GM12872 (cell line): Measurements from ENCODE around the gene MCCD1.

ENCODE experiments used
- CTCF ChIP-seq: IDR thresholded peaks from 3 replicates; pipeline ENCODE4 v1.5.1; 2011; ENCODE audit warnings: low read depth, mild to moderate bottlenecking, low read length, moderate library complexity; ENCODE audit not compliant: insufficient read depth

MCCD1 gene

GRCh38 chr6:31545291-31545690 is 16.5 kb downstream of the MCCD1 start:
- no peak for TF ChIP-seq CTCF

- TF ChIP-seq CTCF = peak; percentile 97
These were observed 17.7 kb downstream of the MCCD1 start, which contains the start of gene ATP6V1G2 for GRCh38 chr6:31546339-31546957. Gene ATP6V1G2 (minus strand): TSS chr6:31546608. CDS start chr6:31546559, 49 bp downstream.

- TF ChIP-seq CTCF = no peak
These were observed 18.4 kb downstream of the MCCD1 start, which contains the start of gene NFKBIL1 for GRCh38 chr6:31546958-31547726. Gene NFKBIL1 (plus strand): TSS chr6:31547608. CDS start chr6:31547695, 87 bp downstream.

GRCh38 chr6:31547727-31548543 is 19.2 kb downstream of the MCCD1 start:
- no peak for TF ChIP-seq CTCF

GRCh38 chr6:31548544-31548873 is 19.7 kb downstream of the MCCD1 start:
- TF ChIP-seq CTCF = no peak

GRCh38 chr6:31551371-31551770 is 22.6 kb downstream of the MCCD1 start:
- peak; percentile 72 for TF ChIP-seq CTCF

GRCh38 chr6:31556307-31556706 is 27.5 kb downstream of the MCCD1 start:
- no peak for TF ChIP-seq CTCF
